Measurements from ENCODE around the gene ADD2. TPM values are rescaled to one million over a fixed set of nuclear protein-coding genes. Genes with fewer than 3 reads are reported as not detected.
A peak's percentile ranks its signal among the peaks of the same experiment; 100 is the strongest.
"Not testable (repeated sequence)": the region's sequence is repeated elsewhere in the genome, so short reads cannot be mapped to it uniquely, and the experiment has no call there.

The ADD2 gene
- total RNA-seq, 4 donors from 2014 or later, result 1.9 to 6.5 (median 3.1) TPM

DNA sequence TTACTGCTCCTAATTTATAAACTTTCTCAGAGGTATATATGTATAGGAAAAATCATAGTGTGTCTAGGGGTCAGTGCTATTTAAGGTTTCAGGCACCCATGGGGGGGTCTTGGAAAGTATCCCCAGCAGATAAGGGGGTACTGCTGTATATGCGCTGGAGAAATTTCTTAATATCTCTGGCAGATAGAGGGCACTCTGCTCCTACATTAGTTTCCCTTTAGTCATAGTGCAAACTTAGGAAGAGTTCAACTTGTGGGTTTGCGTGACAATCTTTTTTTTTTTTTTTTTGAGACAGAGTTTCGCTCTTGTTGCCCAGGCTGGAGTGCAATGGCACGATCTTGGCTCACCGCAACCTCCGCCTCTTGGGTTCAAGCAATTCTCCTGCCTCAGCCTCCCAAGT is 112.8 kb downstream of the ADD2 start:
- 47 to 53% methylated on average over 6 of the region's 6 CpGs for WGBS, 2 donors
- not testable (repeated sequence) for H3K4me3 ChIP-seq (replicated peaks in 1 of 3); H3K36me3 ChIP-seq; H3K4me1 ChIP-seq; DNase-seq; H3K27ac ChIP-seq; H3K9me3 ChIP-seq; H3K27me3 ChIP-seq
- intact Hi-C loops (cut with DNase I), result loop anchor here (5.0 kb wide), 1 partner anchor 132 kb away; no protein-coding TSS in a partner anchor
- TF ChIP-seq, protein P1, sequence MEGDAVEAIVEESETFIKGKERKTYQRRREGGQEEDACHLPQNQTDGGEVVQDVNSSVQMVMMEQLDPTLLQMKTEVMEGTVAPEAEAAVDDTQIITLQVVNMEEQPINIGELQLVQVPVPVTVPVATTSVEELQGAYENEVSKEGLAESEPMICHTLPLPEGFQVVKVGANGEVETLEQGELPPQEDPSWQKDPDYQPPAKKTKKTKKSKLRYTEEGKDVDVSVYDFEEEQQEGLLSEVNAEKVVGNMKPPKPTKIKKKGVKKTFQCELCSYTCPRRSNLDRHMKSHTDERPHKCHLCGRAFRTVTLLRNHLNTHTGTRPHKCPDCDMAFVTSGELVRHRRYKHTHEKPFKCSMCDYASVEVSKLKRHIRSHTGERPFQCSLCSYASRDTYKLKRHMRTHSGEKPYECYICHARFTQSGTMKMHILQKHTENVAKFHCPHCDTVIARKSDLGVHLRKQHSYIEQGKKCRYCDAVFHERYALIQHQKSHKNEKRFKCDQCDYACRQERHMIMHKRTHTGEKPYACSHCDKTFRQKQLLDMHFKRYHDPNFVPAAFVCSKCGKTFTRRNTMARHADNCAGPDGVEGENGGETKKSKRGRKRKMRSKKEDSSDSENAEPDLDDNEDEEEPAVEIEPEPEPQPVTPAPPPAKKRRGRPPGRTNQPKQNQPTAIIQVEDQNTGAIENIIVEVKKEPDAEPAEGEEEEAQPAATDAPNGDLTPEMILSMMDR (IDR thresholded peaks at IDR 0.05), result peak in 3 of 6 experiments; percentile 43 to 54 (median 54)

GRCh38 chr2:70651727-70652126 is 116.3 kb downstream of the ADD2 start:
- TF ChIP-seq, protein P1 (IDR thresholded peaks at IDR 0.05), result no peak
- TF ChIP-seq POLR2A (IDR thresholded peaks at IDR 0.05), result no peak
- no peaks in the 10 kb centered on the region for H3K9me3 ChIP-seq
- no peaks in the 10 kb centered on the region for H3K4me1 ChIP-seq
- intact Hi-C loops (cut with DNase I), result no loop called here
- no peaks in the 10 kb centered on the region for H3K27me3 ChIP-seq
- DNase-seq, result no peak
- 89 to 94% methylated on average over 2 of the region's 2 CpGs for WGBS, 2 donors
- H3K4me3 ChIP-seq (replicated peaks in 1 of 3), result no peak overlapping the region
- no peaks in the 10 kb centered on the region for H3K36me3 ChIP-seq
- no peak overlapping the region for H3K27ac ChIP-seq

GRCh38 chr2:70651014-70651413 is 117.0 kb downstream of the ADD2 start:
- intact Hi-C loops (cut with DNase I), result no loop called here
- no peak overlapping the region for H3K4me3 ChIP-seq (replicated peaks in 1 of 3)
- DNase-seq, result no peak
- H3K27ac ChIP-seq, result no peak overlapping the region
- H3K4me1 ChIP-seq, result no peaks in the 10 kb centered on the region
- no peaks in the 10 kb centered on the region for H3K36me3 ChIP-seq
- H3K27me3 ChIP-seq, result no peaks in the 10 kb centered on the region
- no peaks in the 10 kb centered on the region for H3K9me3 ChIP-seq
- TF ChIP-seq, protein P1 (IDR thresholded peaks at IDR 0.05), result no peak
- TF ChIP-seq POLR2A (IDR thresholded peaks at IDR 0.05), result no peak

DNA sequence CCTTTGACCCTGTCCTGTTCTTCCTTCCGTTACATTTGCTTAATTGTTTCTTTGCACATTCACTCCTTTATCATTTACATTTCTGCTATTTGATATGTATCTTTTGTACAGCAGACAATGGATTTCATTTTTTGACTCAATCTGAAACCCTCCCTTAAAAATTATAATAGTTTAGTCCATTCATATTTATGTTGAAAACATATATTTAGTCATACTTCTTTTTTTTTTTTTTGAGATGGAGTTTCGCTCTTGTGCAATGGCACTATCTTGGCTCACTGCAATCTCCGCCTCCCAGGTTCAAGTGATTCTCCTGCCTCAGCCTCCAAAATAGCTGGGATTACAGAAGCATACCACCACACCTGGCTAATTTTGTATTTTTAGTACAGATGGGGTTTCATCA is 119.0 kb downstream of the ADD2 start:
- Histone ChIP-seq H3K4me3 (replicated peaks in 1 of 3) (no peak overlapping the region), H3K27ac (no peak overlapping the region), H3K9me3 (no peaks in the 10 kb centered on the region), H3K36me3 (no peaks in the 10 kb centered on the region), H3K27me3 (no peaks in the 10 kb centered on the region), H3K4me1 (no peaks in the 10 kb centered on the region)
- DNase-seq, result no peak
- TF ChIP-seq POLR2A (IDR thresholded peaks at IDR 0.05), result no peak
- TF ChIP-seq, protein P1 (IDR thresholded peaks at IDR 0.05), result no peak
- 95 to 96% methylated on average over 3 of the region's 3 CpGs for WGBS, 2 donors
- intact Hi-C loops (cut with DNase I), result loop anchor here (10.0 kb wide), 2 partner anchors 304 to 344 kb away; partner anchors contain the start of gene FAM136A

GRCh38 chr2:70647873-70648481 is 120.0 kb downstream of the ADD2 start:
- intact Hi-C loops (cut with DNase I), result loop anchor here (10.0 kb wide), 2 partner anchors 303 to 343 kb away; partner anchors contain the start of gene FAM136A
- Histone ChIP-seq H3K4me1 (no peaks in the 10 kb centered on the region), H3K27me3 (no peaks in the 10 kb centered on the region), H3K36me3 (no peaks in the 10 kb centered on the region), H3K27ac (no peak overlapping the region), H3K9me3 (no peaks in the 10 kb centered on the region), H3K4me3 (replicated peaks in 1 of 3) (no peak overlapping the region)
- peak; percentile 72 to 75 for DNase-seq
- WGBS, 2 donors, result 4 to 5% methylated on average over 9 of the region's 9 CpGs
- TF ChIP-seq, protein P1 (IDR thresholded peaks at IDR 0.05), result peak; percentile 87 to 98 (median 96)
- no peak for TF ChIP-seq POLR2A (IDR thresholded peaks at IDR 0.05)

Measured in thyroid gland (tissue), 4 donors.